SW480 (cell line): ENCODE measurements around the gene SEC14L5.
A peak's percentile ranks its signal among the peaks of the same experiment; 100 is the strongest.

Experiments
- DNase-seq: peaks from one replicate; pipeline ENCODE4 v3.0.0-alpha.2; 2016; ENCODE audit warnings: low spot score

Gene SEC14L5

DNA sequence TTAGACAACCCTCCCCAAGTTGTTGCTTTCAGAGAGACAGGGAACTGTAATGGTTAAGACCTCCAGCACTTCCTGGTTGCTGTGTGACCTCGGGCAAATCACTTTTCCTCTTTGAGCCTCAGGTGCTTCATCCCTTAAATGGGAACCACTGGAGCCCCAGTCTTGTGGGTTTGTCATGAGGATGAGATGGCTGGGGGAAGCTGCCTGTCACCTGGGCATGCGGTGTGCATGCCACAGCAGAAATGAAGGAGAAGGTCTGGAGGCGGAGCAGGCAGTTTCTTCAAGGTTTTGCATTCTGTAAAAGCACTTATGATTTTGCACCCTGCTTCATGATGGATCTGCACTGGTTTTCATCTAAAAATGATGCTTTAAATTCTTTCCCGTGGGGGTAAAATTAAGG is 53.5 kb downstream of the SEC14L5 start:
- no peak for DNase-seq

DNA sequence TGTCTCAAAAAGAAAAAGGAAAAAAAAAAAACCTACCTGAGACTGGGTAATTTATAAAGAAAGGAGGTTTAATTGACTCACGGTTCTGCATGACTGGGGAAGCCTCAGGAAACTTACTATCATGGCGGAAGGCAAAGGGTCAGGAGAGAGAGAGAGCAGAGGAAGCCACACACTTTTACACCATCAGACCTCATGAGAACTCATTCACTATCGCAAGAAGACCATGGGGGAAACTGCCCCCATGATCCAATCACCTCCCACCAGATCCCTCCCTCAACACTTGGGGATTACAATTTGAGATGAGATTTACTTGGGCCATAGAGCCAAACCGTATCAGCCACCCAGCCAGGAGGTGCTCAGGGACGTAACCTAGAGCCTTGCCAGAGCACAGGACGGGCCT is 54.8 kb downstream of the SEC14L5 start:
- DNase-seq: no peak

DNA sequence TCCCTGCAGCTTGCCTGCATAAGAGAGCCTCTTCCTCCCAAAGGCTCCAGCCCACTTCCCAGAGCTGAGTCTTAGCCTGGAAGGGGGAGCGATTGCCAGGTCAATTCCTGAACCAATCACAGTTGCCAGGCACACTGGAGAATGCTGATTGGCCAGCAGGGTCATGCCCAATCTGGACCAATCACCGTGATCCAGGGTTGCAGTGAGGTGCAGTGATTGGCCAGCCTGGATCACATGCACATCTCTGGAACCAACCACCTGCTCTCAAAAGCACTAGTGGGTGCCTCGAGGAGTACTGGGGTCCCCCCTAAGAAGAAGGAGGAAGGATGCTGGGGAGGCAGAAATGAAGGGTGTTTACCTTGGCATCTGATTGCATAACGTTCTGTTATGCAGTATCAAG is 57.2 kb downstream of the SEC14L5 start:
- DNase-seq: no peak

DNA sequence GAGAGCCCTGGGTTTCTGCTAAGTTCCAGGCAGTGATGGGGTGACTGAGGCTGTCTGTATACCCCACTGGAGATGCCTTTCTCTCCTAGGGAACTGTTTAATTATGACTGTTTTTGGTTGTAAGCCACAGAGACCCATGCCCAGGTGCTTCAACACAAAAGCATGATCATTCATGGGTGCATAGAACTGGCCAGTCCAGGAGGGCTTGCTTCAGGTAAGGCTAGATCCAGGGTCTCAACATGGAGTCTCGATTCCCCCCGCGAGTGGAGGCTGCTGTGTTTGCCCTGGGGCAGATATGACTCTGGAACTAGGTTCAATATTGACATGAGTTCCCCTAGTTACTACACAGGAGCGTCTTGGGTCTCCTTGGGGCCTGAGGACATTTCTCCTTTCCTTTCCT is 57.8 kb downstream of the SEC14L5 start:
- DNase-seq: no peak

DNA sequence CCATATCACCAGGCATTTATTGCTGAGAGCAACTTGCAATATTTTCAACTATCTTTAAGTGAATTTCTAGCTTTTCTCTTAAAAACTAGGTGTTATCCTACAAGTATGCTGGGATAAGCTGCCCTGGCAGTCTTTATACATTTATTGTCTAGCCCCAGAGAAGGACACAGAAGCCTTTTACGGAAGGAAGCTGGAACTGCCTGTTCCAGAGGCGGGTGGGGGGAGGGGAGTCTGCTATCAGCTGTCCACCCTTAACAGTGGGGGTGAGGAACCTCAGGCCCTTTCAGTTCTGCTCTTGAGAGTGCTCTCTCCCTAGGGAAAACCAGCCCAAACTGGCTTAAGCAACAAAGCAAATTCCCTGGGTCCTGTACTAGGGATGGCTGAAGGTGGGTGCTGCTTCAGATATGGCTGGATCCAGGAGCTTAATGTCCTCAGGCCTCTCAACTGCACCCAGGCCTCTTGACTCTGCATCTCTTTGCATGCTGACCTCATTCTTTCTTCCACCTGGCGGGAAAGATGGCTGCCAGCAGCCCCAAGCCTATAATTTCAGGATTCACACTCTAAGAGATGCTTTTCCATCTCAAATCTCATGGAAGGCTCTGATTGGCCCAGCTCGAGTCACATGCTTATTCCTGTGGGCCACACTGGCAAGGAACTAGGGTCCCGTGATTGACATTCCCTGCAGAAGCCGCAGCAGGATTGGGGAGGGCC is 59.0 kb downstream of the SEC14L5 start:
- no peak for DNase-seq

DNA sequence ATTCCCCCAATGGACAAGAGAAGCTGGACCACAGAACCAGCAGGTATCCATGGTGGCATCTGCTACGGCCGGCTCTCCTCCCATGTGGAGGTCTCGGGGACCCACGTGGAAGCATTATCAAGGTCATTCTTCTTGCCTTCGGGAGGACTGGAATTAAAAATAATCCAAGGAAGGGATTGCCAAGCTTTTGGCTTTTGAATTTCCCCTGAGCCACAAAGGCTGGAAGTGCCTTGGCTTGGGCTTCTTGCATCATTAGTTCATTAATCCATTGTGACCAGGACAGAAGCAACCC is 59.5 kb downstream of the SEC14L5 start:
- no peak for DNase-seq

DNA sequence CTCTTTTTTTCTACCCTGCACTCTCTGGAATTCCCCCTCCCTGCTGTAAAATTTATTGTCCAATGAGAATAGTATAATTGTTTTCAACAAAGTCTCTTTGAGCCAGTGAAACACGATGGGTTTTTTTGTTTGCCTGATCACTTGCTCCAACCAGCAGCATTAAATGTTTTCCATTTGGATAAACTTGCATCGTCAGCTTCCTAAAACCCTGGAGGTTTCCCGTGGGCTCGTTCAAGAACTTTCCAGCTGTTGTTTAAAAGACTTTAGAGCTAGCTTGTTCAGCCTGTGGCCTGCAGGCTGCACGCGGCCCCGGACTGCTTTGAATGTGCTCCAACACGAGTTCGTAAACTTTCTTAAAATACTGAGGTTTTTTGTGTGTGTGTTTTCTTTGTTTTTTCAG is 60.7 kb downstream of the SEC14L5 start:
- no peak for DNase-seq

DNA sequence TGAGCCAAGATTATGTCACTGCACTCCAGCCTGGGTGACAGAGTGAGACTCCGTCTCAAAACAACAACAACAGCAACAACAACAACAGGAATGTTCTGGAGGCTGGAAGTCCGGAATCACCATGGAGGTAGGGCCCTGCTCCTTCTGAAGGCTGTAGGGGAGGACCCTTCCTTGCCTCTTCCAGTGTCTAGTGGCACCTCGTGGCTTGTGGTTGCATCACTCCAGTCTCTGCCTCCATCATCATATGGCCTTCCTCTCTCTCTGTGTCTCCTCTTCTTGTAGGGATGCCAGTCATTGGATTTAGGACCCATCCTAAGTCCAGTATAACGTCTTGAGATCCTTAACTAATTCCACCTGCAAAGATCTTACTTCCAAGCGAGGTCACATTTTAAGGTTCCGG is 61.6 kb downstream of the SEC14L5 start:
- DNase-seq: no peak

DNA sequence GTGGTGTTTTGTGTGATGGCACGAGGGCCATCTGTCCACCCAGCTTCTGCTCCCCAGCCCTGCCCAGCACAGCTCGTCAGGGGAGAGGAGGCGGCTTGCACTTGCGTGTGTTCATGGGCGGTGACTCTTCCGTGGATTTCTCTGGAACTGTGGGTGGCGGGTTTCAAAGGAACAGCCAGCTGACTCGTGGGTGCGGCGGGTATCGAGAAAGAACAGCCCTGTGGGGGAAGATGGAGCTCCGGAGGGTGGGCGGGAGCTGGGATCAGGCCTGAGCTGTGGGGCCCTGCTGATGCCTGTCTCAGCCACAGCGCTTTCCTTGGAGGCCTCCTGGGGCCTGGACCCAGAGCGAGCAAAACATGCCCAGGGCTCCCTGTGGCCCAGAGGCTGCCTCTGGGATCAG is 62.4 kb downstream of the SEC14L5 start:
- no peak for DNase-seq

DNA sequence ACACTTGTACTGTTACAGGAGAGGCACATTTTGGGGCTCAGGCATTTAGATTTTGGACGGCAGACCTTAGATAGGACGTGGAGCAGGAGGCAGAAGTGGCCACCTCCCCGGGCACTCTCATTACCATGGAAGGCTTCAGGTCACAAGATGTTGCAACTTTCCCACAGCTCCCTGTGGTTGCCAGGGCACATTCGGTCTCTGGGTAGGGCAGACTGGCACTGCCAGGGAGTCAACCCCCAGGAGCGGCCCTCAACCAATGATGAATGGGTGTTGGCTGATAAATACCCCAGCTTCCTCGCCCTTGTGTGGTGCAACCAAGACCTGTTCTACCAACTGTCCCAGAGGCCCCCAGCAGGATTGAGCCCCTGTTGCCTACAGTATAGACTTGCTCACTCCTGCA is 64.4 kb downstream of the SEC14L5 start:
- DNase-seq: no peak

DNA sequence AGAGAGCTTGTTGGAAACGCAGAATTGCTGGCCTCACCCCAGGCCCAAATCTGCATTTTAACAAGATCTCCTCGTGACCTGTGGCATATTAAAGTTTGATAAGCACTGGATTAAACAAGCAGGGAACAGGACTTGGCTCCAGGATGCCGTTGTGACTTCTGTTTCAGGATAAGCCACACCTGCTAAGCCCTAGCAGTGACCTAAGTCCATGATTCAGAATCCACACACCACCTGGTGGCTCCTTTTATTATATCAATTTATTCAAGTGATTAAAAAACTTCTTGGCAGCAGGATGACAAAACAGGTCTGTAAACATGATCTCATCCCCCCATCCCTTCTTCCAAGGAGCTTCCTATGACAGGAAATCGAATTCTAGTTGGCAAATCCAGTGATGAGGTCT is 66.5 kb downstream of the SEC14L5 start:
- peak; percentile 59 for DNase-seq

DNA sequence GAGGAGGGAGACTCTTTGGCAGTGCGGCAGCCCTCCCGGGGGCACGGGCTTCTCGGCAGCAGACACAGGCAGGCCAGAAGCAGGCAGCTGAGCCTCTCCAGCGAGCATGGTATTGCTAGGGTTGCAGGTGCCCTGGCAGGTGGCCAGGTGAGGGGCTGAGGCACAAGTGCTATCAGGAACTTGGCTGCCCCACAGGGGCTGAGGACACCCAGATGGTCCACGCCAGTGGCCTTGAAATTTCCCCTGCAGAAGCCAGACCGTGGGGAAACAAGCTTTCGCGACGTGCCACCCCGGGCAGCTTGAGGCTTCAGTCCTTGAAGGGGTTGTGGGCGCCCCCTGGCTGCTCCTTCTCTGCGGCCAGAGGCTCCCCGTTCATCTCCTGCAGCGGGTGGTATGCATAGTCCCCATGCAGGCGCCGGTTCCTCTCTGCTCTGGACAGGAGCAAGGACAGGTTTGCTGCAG is 67.1 kb downstream of the SEC14L5 start:
- DNase-seq: no peak

DNA sequence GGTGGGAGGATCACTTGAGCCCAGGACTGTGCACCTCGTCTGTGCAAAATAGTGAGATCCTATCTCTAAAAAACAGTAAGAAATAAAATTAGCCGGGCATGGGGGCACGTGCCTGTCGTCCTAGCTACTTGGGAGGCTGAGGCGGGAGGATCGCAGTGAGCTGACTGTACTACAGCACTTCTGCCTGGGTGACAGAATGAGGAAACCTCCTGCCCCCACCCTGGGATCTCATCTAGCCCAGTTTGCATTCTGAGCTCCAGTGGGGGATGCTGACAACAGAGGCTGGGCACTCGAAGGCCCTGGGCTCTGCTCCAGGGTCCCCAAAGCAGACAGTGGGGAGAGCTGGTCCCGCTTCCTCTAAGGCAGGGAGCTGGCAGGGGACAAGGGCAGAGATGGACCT is 68.5 kb downstream of the SEC14L5 start:
- no peak for DNase-seq

DNA sequence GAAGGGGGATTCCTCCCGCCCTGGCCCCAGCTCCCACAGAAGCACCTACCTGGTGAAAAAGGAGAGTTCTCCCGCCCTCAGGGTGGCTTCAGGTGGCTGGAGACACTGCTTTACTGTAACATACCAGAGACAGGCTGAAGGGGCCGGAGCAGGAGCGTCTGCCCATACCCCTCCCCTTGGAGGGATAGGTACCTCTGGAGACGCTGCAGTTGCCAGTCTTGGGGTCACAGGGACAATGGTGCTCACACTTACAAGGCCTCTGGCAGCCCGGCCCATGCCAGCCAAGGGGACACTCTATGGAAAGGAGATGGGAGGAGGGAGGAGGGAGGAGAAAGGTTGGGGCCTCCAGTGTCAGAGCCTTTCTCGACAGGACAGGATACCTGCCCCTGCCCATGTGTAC is 69.0 kb downstream of the SEC14L5 start:
- DNase-seq: no peak

DNA sequence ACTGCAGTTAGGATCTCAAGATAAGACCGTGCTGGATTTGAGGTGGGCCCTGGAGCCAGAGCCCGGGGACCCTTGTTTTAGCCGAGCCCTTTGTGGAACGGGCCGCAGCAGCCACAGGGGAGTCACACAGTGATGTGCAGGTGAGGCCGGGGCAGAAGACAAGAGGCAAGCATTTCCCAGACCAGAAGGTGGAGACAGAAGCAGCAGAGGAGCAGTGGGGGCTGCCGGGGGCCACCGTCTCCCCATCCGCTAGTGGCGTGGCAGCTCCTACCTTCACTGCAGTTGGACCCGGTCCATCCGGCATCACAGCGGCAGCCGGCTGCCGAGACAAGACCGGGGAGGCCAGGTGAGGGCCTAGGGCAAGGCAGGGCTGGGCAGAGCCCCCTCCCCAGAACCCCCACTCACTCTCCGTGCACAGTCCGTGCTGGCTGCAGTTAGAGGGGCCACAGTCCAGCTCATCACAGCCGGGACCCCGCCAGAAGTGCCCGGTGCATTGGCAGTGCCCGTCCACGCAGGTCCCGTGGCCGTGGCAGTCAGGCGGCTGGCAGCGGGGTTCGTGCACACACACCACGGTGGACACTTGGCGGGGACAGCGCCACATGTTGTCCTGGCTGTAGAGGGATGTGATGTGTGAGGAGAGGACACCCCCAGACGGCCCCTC is 69.6 kb downstream of the SEC14L5 start:
- DNase-seq: no peak

DNA sequence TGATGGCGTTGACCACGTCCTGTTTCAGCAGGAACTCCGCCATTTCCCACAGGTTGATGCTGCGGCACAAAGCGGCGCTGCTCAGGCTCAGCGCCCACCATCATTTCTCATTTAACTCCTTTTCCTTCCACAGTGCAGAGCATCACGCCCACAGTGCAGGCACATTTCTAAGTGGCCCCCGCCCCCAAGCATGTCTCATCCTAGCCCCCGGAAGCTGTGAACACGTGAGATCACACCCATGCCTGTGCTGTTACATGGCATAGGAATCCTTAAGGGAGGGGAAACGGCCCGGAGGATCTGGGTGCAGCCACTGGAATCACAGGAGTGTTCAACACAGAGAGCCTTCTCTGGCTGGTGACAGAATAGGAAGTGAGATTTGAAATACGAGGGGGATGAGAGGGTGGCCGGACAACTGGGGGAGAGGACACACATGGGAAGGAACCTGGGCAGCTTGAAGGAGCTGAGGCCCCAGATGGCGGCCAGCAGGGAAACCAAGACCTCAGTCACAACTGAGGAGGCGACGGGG is 70.9 kb downstream of the SEC14L5 start:
- no peak for DNase-seq

DNA sequence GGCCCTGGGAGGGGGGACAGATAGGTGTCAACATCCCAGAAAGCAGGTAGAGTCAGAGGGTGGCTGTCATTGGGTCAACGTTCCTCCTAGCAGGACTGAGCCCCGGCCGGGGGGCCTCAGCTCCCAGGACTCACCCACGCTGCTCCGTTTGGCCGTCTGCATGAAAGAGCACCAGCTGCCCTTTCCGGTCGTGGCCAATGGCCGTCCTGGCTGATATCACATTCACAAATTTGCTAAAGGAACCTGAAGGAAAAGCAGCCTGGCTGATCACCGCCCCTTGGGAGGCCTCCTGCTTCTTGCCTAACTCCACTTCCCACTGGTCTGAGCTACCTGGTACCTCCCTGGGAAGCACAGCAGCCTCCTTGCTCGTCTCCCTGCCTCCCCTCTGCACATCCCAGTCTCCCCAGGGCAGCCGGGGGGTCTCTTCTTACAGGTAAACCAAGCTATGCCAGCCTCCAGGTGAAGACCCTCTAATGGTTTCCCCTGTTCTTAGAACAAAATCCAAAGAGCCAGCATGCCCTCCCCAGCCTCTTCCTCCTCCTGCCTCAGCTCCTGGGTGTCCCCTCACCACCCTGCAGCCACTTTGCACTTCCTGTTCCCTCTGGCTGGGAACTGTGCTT is 72.2 kb downstream of the SEC14L5 start:
- no peak for DNase-seq

DNA sequence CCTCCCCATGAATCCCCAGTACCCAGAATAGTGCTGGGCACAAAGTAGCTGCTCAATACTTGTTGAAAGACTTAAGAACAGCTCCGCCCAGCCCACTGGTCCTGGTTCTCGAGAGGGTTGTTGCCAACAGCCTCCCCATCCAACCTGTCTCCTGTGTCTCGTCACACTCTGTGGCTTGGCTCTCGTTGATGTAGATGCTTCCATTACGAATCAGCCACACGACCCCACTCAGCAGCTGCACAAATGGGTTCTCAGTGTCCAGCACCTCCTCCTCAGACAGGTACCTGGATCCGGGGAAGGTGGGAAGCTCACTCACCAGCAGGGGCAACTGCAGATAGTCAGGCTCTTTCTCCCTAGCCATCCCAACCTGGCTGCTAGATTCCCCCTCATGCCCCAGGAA is 73.5 kb downstream of the SEC14L5 start:
- DNase-seq: no peak

DNA sequence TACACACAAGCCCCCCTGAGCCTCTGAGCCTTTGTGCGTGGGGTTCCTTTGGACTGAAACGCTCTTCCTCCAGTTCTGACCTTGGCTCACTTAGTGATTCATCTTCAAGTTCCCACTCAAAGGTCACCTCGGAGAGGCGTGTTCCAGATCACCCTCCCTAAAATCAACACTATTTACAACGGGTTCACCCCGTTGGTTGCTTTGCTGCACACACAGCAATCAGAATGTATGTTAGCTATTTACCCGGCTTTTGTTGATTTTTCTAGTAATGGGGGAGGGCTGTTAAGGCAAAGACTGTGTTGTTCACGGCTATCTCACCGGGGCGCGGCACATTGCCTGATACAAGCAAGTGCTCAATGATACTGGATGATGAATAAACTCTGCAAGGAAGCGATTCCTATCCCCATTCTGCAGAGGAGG is 74.6 kb downstream of the SEC14L5 start:
- no peak for DNase-seq

DNA sequence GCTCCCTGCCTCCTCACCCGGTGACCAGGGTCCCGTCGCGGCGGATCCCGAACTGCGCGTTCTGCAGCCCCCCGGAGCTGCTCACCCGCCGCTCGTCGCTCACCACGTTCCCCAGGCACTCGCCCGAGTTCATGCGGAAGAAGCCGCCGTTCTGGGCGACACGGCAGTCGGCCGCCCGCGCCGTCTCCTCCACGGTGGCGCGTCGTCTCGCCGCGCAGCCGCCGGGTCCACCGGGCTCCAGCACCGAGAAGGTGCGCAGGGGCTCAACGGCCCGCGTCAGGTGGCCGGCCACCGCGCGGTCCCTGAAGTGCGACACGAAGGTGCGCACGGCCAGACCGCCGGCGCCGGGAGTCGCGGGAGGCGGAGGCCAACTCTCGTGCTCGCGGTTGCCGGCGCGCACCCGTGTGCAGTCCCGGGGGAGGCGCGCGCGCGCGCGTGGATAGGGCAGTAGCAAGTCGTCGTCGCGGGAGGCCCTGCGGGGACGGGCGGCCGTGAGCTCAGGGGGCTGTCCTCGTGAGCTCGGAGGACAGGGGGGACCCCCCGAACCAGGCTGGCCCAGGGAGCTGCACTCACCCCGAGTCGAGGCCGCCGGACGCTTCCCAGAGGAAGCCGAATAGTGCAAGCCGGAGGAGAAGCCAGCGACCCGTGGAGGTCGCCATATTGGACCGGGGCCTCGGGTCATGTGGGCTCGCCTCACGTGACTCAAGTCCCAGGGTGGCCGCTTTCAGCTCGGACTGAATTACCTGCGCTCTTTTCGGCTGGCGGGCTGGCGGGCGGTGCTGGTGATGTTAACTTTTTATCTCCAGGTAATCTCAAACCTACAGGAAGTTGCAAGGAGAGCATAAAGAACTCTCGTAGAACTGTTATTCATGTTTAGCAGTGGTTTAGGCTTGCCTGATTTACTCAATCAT is 75.4 kb downstream of the SEC14L5 start, which contains the start of gene NAGPA:
TSS of gene NAGPA (minus strand) at position 680 of the 911 bp plus-strand sequence. CDS start at position 659, 21 bp downstream.
- DNase-seq: peak; percentile 80

DNA sequence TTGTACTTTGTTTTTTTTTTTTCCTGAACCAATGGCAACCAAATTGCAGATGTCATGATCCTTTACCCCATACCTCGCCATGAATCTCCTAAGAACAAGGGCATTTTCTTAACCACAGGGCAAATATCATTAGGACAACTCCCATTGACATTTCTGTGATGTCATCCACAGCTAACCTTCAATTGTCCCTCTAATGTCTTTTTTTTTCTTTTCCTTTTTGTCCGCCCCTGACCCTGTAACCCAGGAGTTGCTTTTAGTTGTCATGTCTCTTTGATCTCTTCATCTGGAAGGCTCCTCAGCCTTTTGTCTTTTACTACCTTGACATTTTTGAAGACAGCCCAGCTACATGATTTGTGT is 76.0 kb downstream of the SEC14L5 start:
- DNase-seq: no peak

DNA sequence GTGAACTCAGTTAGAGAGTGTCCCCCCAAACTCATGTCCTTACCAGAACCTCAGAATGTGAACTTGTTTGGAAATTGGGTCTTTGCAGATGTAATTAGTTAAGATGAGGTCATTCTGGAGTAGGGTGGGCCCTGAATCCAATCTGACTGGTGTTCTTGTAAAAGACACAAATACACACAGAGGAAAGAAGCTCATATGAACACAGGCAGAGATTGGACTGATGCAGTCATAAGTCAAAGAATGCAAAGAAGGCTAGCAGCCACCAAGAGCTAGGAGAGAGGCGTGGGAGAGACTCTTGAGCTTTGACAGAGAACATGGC is 77.7 kb downstream of the SEC14L5 start:
- no peak for DNase-seq
